Transverse colon (tissue), 4 donors: ENCODE results near the gene UGT1A10. TPM values are rescaled to one million over a fixed set of nuclear protein-coding genes. Genes with fewer than 3 reads are reported as not detected.

ENCODE experiments used
- DNase-seq: peaks from one replicate; pipeline ENCODE4 v3.0.0-alpha.2; 2019
- H3K27ac ChIP-seq, 4 donors: fragments of 200-600 bp; sonication (generic); 2 replicates each; pipeline ENCODE4 v1.5.1; 2016 to 2018; ENCODE audit warnings: inconsistent platforms in 4 of 4
- H3K27me3 ChIP-seq: fragments of 200-600 bp; sonication (generic); 2 replicates; pipeline ENCODE4 v1.5.1; 2017; ENCODE audit warnings: inconsistent platforms
- H3K36me3 ChIP-seq, 4 donors: fragments of 200-600 bp; sonication (generic); 2 replicates each; pipeline ENCODE4 v1.5.1; 2017 to 2019; ENCODE audit warnings: inconsistent platforms in 4 of 4
- H3K4me1 ChIP-seq, 4 donors: fragments of 200-600 bp; sonication (generic); 2 replicates each; pipeline ENCODE4 v1.5.1; 2017 to 2020; ENCODE audit warnings: inconsistent platforms in 4 of 4
- H3K4me3 ChIP-seq, 4 donors: fragments of 200-600 bp; sonication (generic); 1 replicate in 1 of 4; 2 replicates in 3 of 4; pipeline versions ENCODE4 v1.5.1 to v1.6.1; 2017 to 2019; ENCODE audit warnings: inconsistent platforms in 4 of 4
- H3K9me3 ChIP-seq, 2 donors: fragments of 200-600 bp; sonication (generic); 2 replicates each; pipeline ENCODE4 v1.5.1; 2017 to 2019; ENCODE audit warnings: inconsistent platforms in 2 of 2
- EP300 ChIP-seq: sonication (generic); formaldehyde crosslinking; IDR thresholded peaks from one replicate; pipeline ENCODE4 v1.6.1; 2017; ENCODE audit warnings: antibody characterized with exemption, low read depth
- POLR2A ChIP-seq: fragments of 450-650 bp; IDR thresholded peaks from one replicate; pipeline ENCODE4 v1.6.1; 2016; ENCODE audit warnings: antibody characterized with exemption, mild to moderate bottlenecking, moderate library complexity
- POLR2AphosphoS5 ChIP-seq, 3 donors: sonication (generic); formaldehyde crosslinking; IDR thresholded peaks; one replicate each; pipeline ENCODE4 v1.6.1; 2016; ENCODE audit warnings: antibody characterized with exemption in 3 of 3
- WGBS, 2 donors: methylation state at CpG; one replicate each; pipeline ENCODE4 v1.1.5; 2018; ENCODE audit warnings: low coverage in 1 of 2; 5-methylcytosine and 5-hydroxymethylcytosine counted together
- in situ Hi-C, 4 donors: fragments of 200-750 bp; cut with MboI; loops; one replicate each; pipeline versions ENCODE4 v1.15.0 to v1.15.1; 2017; ENCODE audit warnings: low sequenced_read_pairs in 3 of 4, low pct_ligation_motif_present in 1 of 4, low pct_unique_long_range_greater_than_20kb in 1 of 4
- intact Hi-C: fragments of 100-400 bp; cut with DNase I; formaldehyde crosslinking; loops from one replicate; pipeline ENCODE4 v1.15.1; 2023; ENCODE audit warnings: low total_unique reads
- total RNA-seq, 4 donors: library from RNA; depleted of rRNA; stranded (reverse); fragments of >200 nt; gene quantifications; one replicate each; pipeline ENCODE4 v1.1.0, GENCODE V29; 2016
- TF ChIP-seq, protein P1 (sequence below), 5 experiments: fragments of 200-600 bp in 3 of 5; fragments of 450-650 bp in 2 of 5; sonication (generic) in 3 of 5; IDR thresholded peaks; 1 replicate in 2 of 5; 2 replicates in 3 of 5; pipeline ENCODE4 v1.5.1; 2016 to 2017; ENCODE audit warnings: antibody characterized with exemption in 5 of 5, inconsistent platforms in 3 of 5, mild to moderate bottlenecking in 2 of 5, moderate library complexity in 1 of 5

The UGT1A10 gene
- total RNA-seq, 4 donors from 2014 or later = 54.2 to 87.5 (median 54.9) TPM

DNA sequence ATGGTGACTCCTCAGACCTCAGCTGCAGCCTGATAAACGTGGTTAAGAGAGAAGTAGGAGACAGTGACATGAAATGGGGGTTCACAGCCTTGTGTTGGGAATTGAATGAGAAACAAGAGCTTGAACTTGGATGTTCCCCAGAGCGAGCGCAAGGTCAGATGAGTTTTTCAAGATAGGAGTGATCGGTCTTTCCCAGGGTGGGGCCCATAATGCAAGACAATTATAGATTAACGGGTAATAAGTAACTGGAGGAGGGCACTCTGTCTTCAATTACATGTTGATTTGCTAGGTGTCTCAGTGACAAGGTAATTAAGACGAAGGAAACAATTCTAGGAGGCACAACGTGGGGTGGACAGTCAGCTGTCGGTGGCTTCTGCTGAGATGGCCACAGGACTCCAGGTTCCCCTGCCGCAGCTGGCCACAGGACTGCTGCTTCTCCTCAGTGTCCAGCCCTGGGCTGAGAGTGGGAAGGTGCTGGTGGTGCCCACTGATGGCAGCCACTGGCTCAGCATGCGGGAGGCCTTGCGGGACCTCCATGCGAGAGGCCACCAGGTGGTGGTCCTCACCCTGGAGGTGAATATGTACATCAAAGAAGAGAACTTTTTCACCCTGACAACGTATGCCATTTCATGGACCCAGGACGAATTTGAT is 76.5 kb downstream of the UGT1A10 start, which contains the start of gene UGT1A5:
Gene UGT1A5 (plus strand): TSS at position 297 of the 651 bp plus-strand sequence. CDS start 85 bp downstream, at position 382.
- Histone ChIP-seq H3K36me3 (no peaks in the 10 kb centered on the region), H3K27me3 (no peaks in the 10 kb centered on the region), H3K4me3 (no peak within 1 kb of the TSS), H3K4me1 (peaks cover 0 to 4% (median 1%) of the 10 kb centered on the region in 4 donors), H3K9me3 (no peaks in the 10 kb centered on the region), H3K27ac (no peak within 1 kb of the TSS)
- intact Hi-C loops (no loop called here), in situ Hi-C loops (loop anchor here in 1 of 4 donors (25.0 kb wide), 1 partner anchor 250 kb away; no protein-coding TSS in a partner anchor)
- TF ChIP-seq POLR2A = no peak
- TF ChIP-seq, protein P1, sequence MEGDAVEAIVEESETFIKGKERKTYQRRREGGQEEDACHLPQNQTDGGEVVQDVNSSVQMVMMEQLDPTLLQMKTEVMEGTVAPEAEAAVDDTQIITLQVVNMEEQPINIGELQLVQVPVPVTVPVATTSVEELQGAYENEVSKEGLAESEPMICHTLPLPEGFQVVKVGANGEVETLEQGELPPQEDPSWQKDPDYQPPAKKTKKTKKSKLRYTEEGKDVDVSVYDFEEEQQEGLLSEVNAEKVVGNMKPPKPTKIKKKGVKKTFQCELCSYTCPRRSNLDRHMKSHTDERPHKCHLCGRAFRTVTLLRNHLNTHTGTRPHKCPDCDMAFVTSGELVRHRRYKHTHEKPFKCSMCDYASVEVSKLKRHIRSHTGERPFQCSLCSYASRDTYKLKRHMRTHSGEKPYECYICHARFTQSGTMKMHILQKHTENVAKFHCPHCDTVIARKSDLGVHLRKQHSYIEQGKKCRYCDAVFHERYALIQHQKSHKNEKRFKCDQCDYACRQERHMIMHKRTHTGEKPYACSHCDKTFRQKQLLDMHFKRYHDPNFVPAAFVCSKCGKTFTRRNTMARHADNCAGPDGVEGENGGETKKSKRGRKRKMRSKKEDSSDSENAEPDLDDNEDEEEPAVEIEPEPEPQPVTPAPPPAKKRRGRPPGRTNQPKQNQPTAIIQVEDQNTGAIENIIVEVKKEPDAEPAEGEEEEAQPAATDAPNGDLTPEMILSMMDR (IDR thresholded peaks at IDR 0.05) = no peak
- no peak for TF ChIP-seq EP300
- no peak for TF ChIP-seq POLR2AphosphoS5 (IDR thresholded peaks at IDR 0.05)
- no peak for DNase-seq
- WGBS, 2 donors = 76 to 78% methylated on average over 8 to 14 of the region's 14 CpGs

DNA sequence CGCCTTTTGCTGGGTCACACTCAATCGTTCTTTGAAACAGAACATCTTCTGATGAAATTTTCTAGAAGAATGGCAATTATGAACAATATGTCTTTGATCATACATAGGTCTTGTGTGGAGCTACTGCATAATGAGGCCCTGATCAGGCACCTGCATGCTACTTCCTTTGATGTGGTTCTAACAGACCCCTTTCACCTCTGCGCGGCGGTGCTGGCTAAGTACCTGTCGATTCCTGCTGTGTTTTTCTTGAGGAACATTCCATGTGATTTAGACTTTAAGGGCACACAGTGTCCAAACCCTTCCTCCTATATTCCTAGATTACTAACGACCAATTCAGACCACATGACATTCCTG is 77.0 kb downstream of the UGT1A10 start:
- H3K9me3 ChIP-seq = no peaks in the 10 kb centered on the region
- intact Hi-C loops = no loop called here
- 82 to 84% methylated on average over 4 to 7 of the region's 7 CpGs for whole genome bisulfite sequencing, 2 donors

DNA sequence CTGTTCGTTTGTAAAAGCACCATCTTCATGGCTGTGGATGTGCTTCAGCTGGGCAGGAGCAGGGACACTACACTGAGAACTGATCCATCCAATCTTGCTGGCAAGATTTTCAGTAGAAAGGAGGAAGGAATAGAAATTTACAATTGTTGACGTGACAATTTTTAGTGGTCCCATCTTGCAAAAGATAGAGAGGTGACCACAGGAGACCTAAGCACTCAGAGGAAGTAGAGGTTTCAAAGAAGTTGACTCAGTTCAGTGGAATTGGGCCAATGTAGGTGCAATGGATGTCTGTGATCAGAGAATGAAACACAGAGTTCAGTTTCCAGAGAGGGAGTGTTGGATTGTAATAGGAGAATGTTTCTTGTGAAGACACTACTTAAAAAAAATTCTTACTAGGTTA is 77.9 kb downstream of the UGT1A10 start:
- intact Hi-C loops (no loop called here), in situ Hi-C loops (loop anchor here in 1 of 4 donors (25.0 kb wide), 1 partner anchor 252 kb away; no protein-coding TSS in a partner anchor)
- H3K27ac ChIP-seq = no peak overlapping the region
- H3K9me3 ChIP-seq = no peaks in the 10 kb centered on the region
- TF ChIP-seq, protein P1 (IDR thresholded peaks at IDR 0.05) = no peak
- TF ChIP-seq EP300 = no peak
- no peak for TF ChIP-seq POLR2AphosphoS5 (IDR thresholded peaks at IDR 0.05)
- no peak for TF ChIP-seq POLR2A
- no peak for DNase-seq
- H3K36me3 ChIP-seq = no peaks in the 10 kb centered on the region
- peaks cover 0 to 4% (median 1%) of the 10 kb centered on the region in 4 donors for H3K4me1 ChIP-seq
- H3K27me3 ChIP-seq = no peaks in the 10 kb centered on the region
- no peak overlapping the region for H3K4me3 ChIP-seq
- WGBS, 2 donors = 50 to 68% methylated on average over 1 to 2 of the region's 2 CpGs

More for the DNA sequence above, 77.0 kb downstream of the UGT1A10 start:
- in situ Hi-C loops = loop anchor here in 1 of 4 donors (25.0 kb wide), 1 partner anchor 251 kb away; no protein-coding TSS in a partner anchor
- Histone ChIP-seq H3K27ac (no peak overlapping the region), H3K27me3 (no peaks in the 10 kb centered on the region), H3K36me3 (no peaks in the 10 kb centered on the region), H3K4me3 (no peak overlapping the region), H3K4me1 (peaks cover 0 to 4% (median 1%) of the 10 kb centered on the region in 4 donors)
- DNase-seq = no peak
- TF ChIP-seq POLR2AphosphoS5 (IDR thresholded peaks at IDR 0.05) = no peak
- TF ChIP-seq, protein P1 (IDR thresholded peaks at IDR 0.05) = no peak

DNA sequence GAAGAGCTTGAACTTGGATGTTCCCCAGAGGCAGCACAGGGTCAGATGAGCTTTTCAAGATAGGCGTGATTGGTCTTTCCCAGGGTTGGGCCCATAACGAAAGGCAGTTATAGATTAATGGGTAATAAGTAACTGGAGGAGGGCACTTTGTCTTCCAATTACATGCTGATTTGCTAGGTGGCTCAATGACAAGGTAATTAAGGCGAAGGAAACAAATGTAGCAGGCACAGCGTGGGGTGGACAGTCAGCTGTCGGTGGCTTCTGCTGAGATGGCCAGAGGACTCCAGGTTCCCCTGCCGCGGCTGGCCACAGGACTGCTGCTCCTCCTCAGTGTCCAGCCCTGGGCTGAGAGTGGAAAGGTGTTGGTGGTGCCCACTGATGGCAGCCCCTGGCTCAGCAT is 82.3 kb downstream of the UGT1A10 start, which contains the start of gene UGT1A4:
Gene UGT1A4 (plus strand): TSS at position 185 of the 400 bp plus-strand sequence. CDS start 85 bp downstream, at position 270.
- no peak within 1 kb of the TSS for H3K27ac ChIP-seq
- H3K27me3 ChIP-seq = no peaks in the 10 kb centered on the region
- no peaks in the 10 kb centered on the region for H3K4me1 ChIP-seq
- intact Hi-C loops = no loop called here
- no peak for TF ChIP-seq POLR2AphosphoS5 (IDR thresholded peaks at IDR 0.05)
- TF ChIP-seq POLR2A = no peak
- no peak for TF ChIP-seq EP300
- TF ChIP-seq, protein P1 (IDR thresholded peaks at IDR 0.05) = no peak
- in situ Hi-C loops = loop anchor here in 1 of 4 donors (25.0 kb wide), 1 partner anchor 256 kb away; no protein-coding TSS in a partner anchor
- H3K36me3 ChIP-seq = no peaks in the 10 kb centered on the region
- WGBS, 2 donors = 81 to 89% methylated on average over 5 to 7 of the region's 7 CpGs
- DNase-seq = no peak
- no peaks in the 10 kb centered on the region for H3K9me3 ChIP-seq
- no peak within 1 kb of the TSS for H3K4me3 ChIP-seq
